Testis (tissue), 3 donors: ENCODE measurements around the gene TTLL5. TPM values are rescaled to one million over a fixed set of nuclear protein-coding genes. Genes with fewer than 3 reads are reported as not detected.

Experiments
- DNase-seq: peaks from one replicate; pipeline ENCODE4 v3.0.0-alpha.2; 2019
- H3K27ac ChIP-seq, 2 donors: fragments of 200-600 bp; sonication (generic); one replicate each; pipeline ENCODE4 v1.5.1; 2019
- H3K27me3 ChIP-seq: fragments of 200-600 bp; sonication (generic); one replicate; pipeline ENCODE4 v1.5.1; 2019
- H3K36me3 ChIP-seq: fragments of 200-600 bp; sonication (generic); one replicate; pipeline ENCODE4 v1.5.1; 2017; ENCODE audit warnings: low read depth; ENCODE audit errors: missing control alignments
- H3K4me1 ChIP-seq: fragments of 200-600 bp; sonication (generic); one replicate; pipeline ENCODE4 v1.5.1; 2019
- H3K4me3 ChIP-seq, 2 donors: fragments of 200-600 bp; sonication (generic); one replicate each; pipeline ENCODE4 v1.5.1; 2017 to 2019
- H3K9me3 ChIP-seq: fragments of 200-600 bp; sonication (generic); one replicate; pipeline ENCODE4 v1.5.1; 2017
- POLR2A ChIP-seq: fragments of 450-650 bp; IDR thresholded peaks from one replicate; pipeline ENCODE4 v1.6.1; 2017; ENCODE audit warnings: antibody characterized with exemption, mild to moderate bottlenecking, moderate library complexity
- WGBS, 2 donors: methylation state at CpG; one replicate each; pipeline ENCODE4 v1.1.5; 2018; 5-methylcytosine and 5-hydroxymethylcytosine counted together
- intact Hi-C: fragments of 100-400 bp; cut with DNase I; formaldehyde crosslinking; loops from one replicate; pipeline ENCODE4 v1.15.1; 2023; ENCODE audit warnings: low total_unique reads
- polyA plus RNA-seq: library from polyadenylated mRNA; stranded (reverse); fragments of 350-450 nt; fragmentation: Illumina TruSeq; extraction: RNeasy Lipid Tissue Mini Kit (QIAGEN cat#74804); gene quantifications from one replicate; pipeline ENCODE4 v1.2.3, GENCODE V29; 2014; ENCODE audit warnings: low read depth, low replicate concordance; ENCODE audit not compliant: insufficient read depth
- total RNA-seq, 2 donors: library from RNA; depleted of rRNA; stranded (reverse); fragments of >200 nt; gene quantifications; one replicate each; pipeline ENCODE4 v1.2.3, GENCODE V29; 2016
- TF ChIP-seq, protein P1 (sequence below), 3 experiments: fragments of 450-650 bp in 2 of 3; fragments of 200-600 bp in 1 of 3; sonication (generic) in 1 of 3; IDR thresholded peaks; one replicate each; pipeline ENCODE4 v1.5.1; 2016 to 2019; ENCODE audit warnings: antibody characterized with exemption in 3 of 3, mild to moderate bottlenecking in 2 of 3, moderate library complexity in 1 of 3

TTLL5 gene
- total and polyA plus RNA-seq, 3 donors from 2014 or later, result 112 to 318 (median 155) TPM

DNA sequence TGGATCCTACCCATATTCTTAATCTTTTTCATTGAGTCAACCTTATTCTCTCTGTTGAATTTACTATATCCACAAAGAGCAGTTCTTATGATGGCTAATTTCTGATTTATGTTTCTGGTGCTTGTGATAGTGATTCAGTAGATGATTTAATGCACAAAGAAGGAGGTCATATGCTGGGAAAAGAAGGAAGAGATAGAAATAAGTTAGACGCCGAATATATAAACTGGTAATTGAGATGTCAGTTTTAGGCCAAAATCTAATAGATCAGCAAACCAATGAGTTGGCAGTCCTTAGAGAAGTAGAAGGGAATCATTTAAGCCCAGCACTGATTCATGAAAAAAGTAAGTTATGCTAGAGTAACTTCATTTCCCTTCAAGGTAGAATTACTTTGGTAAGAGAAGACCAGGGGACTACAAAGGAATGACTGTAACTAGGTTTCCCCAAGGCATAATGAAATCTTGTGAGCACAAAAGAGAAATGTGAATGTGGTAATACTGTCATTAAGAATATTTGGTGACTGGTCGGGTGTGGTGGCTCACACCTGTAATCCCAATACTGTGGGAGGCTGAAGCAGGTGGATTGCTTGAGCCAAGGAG lies 188.4 kb downstream of the TTLL5 start:
- H3K27me3 ChIP-seq, result no peaks in the 10 kb centered on the region
- TF ChIP-seq, protein P1, sequence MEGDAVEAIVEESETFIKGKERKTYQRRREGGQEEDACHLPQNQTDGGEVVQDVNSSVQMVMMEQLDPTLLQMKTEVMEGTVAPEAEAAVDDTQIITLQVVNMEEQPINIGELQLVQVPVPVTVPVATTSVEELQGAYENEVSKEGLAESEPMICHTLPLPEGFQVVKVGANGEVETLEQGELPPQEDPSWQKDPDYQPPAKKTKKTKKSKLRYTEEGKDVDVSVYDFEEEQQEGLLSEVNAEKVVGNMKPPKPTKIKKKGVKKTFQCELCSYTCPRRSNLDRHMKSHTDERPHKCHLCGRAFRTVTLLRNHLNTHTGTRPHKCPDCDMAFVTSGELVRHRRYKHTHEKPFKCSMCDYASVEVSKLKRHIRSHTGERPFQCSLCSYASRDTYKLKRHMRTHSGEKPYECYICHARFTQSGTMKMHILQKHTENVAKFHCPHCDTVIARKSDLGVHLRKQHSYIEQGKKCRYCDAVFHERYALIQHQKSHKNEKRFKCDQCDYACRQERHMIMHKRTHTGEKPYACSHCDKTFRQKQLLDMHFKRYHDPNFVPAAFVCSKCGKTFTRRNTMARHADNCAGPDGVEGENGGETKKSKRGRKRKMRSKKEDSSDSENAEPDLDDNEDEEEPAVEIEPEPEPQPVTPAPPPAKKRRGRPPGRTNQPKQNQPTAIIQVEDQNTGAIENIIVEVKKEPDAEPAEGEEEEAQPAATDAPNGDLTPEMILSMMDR (IDR thresholded peaks at IDR 0.05), result no peak
- no peak for TF ChIP-seq POLR2A
- H3K9me3 ChIP-seq, result no peaks in the 10 kb centered on the region
- H3K4me3 ChIP-seq, result no peak overlapping the region
- intact Hi-C loops, result no loop called here
- WGBS, 2 donors, result 91% methylated on average over 3 of the region's 3 CpGs
- no peak overlapping the region for H3K27ac ChIP-seq
- no peak for DNase-seq
- no peaks in the 10 kb centered on the region for H3K36me3 ChIP-seq
- no peaks in the 10 kb centered on the region for H3K4me1 ChIP-seq

DNA sequence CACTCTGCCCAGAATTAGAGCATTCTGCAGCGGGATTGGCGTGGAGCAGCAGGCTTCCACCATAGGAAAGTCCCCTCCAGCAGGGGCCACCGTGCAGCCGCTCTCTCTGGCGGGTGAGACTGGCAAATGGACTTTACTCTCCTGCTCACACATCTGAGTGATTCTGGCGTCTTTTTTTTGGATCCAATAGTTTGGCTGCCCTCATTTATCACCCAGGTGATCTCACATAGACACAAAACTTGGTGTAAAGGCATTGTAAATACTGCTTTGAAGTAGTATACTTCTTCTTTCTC lies 190.5 kb downstream of the TTLL5 start:
- no peak for DNase-seq
- 92 to 94% methylated on average over 6 of the region's 6 CpGs for WGBS, 2 donors
- Histone ChIP-seq H3K27me3 (no peaks in the 10 kb centered on the region), H3K27ac (no peak overlapping the region), H3K9me3 (no peaks in the 10 kb centered on the region), H3K4me1 (no peaks in the 10 kb centered on the region), H3K4me3 (no peak overlapping the region), H3K36me3 (no peaks in the 10 kb centered on the region)
- intact Hi-C loops, result no loop called here
- TF ChIP-seq, protein P1 (IDR thresholded peaks at IDR 0.05), result no peak
- no peak for TF ChIP-seq POLR2A

DNA sequence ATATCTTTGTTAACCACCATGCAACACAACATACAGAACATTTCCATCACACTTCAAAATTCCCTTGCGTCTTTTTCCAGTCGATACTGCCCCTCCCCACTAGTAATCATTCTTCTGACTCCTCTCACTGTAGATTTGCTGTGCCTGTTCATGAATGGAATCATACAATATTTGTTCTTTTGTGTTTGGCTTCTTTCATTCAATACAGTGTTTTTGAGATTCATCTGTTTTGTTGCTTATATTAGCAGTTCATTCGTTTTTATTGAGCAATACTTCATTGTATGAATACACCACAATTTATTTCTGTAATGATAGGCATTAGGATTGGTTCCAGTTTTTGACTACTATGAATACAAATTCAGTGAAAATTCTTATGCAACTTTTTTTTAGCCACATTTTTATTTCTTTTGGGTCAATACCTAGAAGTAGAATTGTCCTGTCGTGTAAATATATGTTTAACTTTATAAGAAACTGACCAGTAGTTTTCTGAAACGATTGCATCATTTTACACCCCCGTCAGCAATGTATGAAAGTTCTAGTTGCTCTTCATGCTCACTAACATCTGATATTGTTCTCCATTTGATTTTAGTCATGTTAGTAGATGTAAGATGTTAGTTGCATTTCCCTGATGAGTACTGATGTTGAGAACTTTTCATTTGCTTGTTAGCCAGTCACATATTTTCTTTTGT lies 193.2 kb downstream of the TTLL5 start:
- TF ChIP-seq, protein P1 (IDR thresholded peaks at IDR 0.05), result no peak
- no peak for TF ChIP-seq POLR2A
- no peak overlapping the region for H3K27ac ChIP-seq
- no peaks in the 10 kb centered on the region for H3K9me3 ChIP-seq
- H3K4me3 ChIP-seq, result no peak overlapping the region
- no peaks in the 10 kb centered on the region for H3K36me3 ChIP-seq
- H3K4me1 ChIP-seq, result no peaks in the 10 kb centered on the region
- intact Hi-C loops, result no loop called here
- no peak for DNase-seq
- no peaks in the 10 kb centered on the region for H3K27me3 ChIP-seq
- WGBS, 2 donors, result 86 to 87% methylated on average over 6 of the region's 6 CpGs

DNA sequence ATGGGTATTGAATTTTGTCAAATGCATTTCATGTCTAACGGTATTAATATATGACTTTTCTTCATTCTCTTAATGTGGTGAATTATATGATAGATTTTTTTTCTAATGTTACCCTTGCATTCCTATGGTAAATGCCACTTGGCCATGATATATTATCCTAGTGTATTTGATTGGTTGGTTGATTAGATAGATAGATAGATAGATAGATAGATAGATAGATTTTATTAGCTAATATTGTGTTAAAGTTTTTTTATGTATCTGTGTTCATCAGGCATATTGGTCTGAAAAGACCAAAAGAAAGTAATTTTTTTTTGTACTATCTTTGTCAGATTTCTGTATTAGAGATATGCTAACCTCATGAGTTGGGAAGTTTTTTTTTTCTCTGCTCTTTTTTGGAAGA lies 196.2 kb downstream of the TTLL5 start:
- H3K4me3 ChIP-seq, result no peak overlapping the region
- H3K27ac ChIP-seq, result no peak overlapping the region
- DNase-seq, result no peak
- no peaks in the 10 kb centered on the region for H3K4me1 ChIP-seq
- no peaks in the 10 kb centered on the region for H3K27me3 ChIP-seq
- no peaks in the 10 kb centered on the region for H3K36me3 ChIP-seq
- no peaks in the 10 kb centered on the region for H3K9me3 ChIP-seq
- 93 to 96% methylated on average over 1 of the region's 1 CpG for WGBS, 2 donors
- intact Hi-C loops, result no loop called here
- no peak for TF ChIP-seq POLR2A
- TF ChIP-seq, protein P1 (IDR thresholded peaks at IDR 0.05), result no peak

DNA sequence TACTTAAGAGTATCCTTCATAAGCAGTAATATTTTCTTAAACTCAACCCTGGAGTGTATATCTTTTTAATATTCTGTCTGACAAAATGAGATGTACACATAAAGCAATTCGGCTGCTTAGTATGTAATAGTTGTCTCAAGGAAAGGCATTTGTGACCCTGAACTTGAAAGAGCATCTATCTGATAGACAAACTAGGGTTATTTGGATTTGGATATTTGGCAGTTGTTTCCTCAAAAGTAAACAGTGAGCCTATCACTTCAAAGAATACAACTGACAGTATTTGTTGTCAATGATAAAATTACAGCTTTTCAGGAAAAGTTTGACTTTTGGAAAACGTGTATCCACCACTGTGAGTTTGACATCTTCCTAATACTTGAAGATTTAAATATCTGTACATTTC lies 197.3 kb downstream of the TTLL5 start:
- Histone ChIP-seq H3K4me3 (no peak overlapping the region), H3K4me1 (no peaks in the 10 kb centered on the region), H3K36me3 (no peaks in the 10 kb centered on the region), H3K9me3 (no peaks in the 10 kb centered on the region), H3K27ac (no peak overlapping the region), H3K27me3 (no peaks in the 10 kb centered on the region)
- 82 to 92% methylated on average over 2 of the region's 2 CpGs for WGBS, 2 donors
- no peak for DNase-seq
- intact Hi-C loops, result no loop called here
- TF ChIP-seq, protein P1 (IDR thresholded peaks at IDR 0.05), result no peak
- no peak for TF ChIP-seq POLR2A
